Kidney capillary endothelial cell (primary cell): ENCODE data around the gene GDPD4.

Experiments
- DNase-seq: peaks from one replicate; pipeline ENCODE4 v3.0.0-alpha.2; 2018; ENCODE audit warnings: low spot score

Gene GDPD4

DNA sequence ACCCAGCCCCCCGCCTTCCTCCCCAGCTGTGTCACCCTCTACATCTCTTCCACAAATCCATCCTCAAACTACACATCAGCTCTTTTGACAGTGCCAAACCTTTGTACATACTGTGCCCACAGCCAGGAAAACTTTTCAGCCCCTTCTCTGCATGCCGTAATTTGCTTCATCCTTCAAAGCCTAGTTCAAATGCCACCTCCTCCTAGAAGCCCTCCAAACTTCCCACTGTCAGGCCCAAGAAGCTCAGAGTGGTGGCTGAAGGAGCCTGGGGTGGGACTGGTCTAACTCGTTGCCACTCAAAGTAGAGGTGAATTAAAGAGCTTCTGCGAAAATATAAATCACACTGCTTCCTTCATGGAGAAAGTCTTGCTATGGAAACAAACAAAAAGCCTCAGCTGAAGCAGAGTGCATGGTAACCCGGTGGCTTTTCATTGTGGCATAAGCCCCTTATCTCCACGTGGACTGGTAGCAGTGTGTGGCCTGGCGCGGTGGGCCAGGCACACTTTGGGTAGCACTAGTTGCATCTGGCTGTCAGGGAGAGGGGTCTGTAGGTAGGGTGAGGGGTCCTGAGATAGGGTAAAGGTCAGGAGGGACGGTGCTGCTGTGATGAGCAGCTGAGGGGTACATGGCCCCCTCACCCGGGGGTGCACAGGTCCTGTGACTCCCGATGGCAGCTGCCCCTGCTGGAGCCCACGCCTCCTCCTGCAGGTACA lies 96.6 kb downstream of the GDPD4 start:
- no peak for DNase-seq

DNA sequence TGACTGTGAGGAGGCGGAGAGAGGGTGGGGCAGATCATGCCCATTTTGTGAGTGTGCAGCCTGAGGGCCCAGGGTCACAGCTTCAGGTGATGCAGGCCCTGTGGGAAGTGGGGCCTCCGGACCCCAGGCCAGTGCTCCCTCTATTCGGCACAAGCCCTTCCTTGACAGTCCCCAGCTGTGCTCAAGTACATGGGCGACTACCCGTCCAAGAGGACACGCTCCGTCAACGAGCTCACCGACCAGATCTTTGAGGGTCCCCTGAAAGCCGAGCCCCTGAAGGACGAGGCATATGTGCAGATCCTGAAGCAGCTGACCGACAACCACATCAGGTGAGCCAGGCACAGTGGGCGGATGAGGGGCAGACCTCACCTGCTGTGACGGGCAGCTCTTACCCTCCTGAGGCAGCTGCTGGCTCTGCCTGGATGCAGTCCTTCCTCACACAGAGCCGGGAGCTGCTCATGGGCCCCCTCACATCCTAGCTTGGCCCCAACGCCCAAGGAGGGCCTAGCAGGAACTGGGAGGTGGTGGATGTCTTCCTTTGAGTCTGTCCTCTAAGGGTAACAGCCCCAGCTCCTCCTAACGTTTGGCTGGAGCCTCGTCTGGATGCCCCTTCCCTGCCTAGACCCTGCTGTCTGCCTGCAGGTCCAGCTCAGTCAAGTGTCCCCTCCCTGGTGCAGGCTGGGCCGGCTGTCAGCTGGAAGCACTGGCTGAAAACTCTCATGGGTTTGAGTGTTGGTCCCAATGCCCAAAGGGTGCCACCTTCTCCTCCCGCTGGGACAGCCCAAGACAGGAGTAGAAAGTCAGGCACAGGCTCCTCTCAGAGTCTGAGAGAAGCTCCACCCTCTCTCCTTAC lies 97.4 kb downstream of the GDPD4 start:
- DNase-seq, result no peak

DNA sequence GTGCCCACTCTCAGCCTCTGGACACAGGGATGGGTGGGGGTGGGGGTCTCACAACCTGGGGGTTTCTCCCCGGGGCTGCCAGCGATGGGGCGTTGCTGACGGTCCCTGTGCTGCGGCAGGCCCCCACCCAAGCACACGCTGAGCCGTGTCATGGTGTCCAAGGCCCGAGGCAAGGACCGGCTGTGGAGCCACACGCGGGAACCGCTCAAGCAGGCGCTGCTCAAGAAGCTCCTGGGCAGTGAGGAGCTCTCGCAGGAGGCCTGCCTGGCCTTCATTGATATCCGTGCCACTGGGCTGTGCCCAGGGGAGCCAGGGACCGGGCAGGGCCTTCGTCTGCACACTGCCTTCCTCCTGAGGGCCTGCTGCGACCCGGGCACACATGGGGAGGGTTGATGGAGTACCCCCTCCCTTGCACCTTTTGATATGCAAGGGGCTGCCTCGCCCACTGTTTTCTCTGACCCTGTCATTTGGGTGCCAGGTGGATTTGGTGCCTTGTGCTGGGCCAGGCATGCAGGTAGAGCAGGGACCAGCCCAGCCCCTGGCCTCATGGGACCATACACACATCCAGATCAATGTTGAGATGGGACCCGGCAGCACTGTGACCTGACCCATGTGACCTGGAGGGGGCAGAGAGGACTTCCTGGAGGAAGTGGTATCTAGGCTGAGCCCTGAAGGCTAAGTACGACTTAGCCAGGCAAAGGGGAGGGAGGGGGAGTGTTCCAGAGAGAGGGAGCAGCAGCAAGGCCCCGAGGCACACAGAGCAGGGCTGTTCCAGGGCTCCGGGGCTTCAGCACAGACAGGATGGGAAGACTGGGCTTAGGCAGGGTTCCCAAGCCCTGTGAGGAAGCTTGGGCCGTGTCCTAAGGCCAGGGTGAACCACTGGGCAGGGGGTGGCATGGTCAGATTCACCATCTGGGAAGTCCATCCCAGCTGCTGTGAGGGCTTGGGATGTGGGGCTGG lies 98.3 kb downstream of the GDPD4 start:
- no peak for DNase-seq

DNA sequence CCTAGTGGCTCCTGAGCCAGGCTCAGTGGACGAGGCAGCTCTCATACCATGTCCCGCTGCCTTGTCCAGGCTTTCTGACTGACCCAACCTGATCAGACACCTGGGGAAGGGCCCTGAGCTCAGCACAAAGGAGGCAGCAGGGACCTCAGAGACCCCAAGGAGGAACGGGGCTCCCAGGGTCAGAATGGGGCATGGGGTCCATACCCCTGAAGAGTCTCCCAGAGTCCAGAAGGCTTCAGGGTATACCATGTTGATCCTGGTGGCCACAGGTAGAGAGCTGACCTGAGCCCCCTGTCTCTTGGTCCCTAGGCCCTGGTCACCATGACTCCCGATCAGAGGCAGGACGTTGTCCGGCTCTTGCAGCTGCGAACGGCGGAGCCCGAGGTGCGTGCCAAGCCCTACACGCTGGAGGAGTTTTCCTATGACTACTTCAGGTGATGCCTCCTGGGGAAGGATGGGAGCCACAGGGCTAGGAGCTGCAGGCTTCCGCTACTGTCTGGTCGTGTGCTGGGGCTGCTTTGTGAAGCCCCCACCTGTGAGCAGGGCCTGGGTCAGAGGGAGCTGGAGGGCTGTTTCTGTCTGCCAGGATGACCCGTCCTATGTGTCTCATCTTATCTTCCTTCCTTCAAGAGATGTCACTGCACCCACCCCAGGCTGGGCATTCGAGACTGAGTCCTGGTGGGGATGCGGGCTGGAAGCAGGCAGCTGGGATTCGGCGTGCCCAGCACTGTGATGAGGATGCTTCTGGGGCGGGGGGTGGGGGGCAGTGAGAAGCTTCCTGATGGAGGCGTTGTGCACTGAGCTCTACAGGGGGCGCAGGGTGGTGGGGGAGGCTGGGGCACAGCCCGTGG lies 99.3 kb downstream of the GDPD4 start:
- DNase-seq, result no peak

DNA sequence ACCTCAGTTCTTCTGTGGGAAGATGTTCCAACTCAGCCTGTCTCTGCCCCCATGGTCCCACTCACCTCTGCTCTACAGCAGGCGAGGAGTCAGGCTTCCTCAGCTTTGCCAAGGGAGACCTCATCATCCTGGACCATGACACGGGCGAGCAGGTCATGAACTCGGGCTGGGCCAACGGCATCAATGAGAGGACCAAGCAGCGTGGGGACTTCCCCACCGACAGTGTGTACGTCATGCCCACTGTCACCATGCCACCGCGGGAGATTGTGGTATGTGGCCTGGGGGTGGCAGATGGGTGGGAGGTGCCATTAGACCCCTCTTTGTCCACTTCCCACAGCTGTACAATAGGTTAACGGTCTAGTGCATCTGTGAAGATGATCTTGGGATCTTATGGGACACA lies 100.1 kb downstream of the GDPD4 start:
- DNase-seq, result no peak

DNA sequence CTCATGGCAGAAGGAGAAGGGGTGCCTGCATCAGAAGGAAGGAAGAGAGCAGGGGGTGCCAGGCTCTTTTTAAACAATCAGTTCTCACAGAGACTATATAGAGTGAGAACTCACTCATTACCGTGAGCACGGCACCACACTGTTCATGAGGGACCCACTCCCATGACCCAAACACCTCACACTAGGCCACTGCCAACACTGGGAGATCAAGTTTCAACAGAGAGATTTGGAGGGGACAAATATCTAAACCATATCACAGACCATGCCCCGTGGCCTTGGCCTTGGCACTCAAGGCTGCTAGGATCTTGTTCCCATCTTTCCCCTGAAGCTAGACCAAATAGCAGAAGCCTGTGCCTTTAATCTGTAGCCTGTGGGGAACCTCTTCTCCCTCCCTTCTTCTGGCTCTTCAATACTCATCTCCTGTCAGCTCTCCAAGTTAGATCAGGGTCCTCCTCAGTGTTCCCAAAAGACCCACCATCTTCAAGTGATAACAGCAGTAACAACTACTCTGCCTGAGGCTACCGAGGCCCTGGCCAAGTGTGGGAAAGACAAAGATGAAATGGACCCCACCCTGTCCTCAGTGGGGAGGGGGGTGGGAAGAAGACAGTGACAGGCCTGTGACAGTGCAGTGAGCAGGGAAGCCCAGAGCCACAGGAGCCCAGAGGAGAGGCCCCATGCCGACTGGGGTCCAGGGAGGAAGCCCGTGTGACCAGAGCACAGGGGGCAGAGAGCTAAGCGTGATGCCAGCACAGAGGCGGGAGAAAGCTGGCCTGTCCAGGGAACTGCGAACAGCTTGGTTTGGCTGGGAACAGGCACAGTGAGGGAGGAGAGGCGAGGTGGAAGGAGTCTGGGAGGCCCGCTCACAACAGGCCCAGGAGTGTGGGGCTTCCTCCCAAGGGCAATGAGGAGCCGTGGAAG lies 100.9 kb downstream of the GDPD4 start:
- DNase-seq, result no peak

DNA sequence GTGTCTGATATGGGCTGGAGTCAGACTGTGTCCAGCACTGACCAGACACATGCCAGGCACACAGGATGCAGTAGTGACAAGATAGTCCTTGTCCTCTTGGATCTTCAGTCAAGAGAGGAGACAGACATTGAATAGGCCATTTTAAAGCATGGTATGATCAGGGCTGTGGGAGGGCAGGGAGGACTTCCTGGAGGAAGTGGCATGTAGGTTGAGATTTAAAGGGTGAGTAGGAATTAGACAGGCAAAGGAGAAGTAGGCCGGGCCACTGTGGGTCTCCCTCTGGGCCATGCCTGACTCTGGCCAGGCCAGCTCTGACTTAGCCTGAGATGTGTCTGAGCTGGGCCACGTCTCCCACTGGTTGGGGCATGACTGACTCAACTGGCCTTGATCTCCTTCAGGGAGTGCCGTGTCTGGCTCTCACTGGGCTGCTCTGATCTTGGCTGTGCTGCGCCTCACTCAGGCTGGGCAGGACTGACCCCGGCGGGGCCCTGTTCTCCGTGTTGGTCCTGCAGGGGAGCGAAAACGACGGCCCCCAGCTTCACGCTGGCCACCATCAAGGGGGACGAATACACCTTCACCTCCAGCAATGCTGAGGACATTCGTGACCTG lies 102.2 kb downstream of the GDPD4 start:
- DNase-seq, result no peak

DNA sequence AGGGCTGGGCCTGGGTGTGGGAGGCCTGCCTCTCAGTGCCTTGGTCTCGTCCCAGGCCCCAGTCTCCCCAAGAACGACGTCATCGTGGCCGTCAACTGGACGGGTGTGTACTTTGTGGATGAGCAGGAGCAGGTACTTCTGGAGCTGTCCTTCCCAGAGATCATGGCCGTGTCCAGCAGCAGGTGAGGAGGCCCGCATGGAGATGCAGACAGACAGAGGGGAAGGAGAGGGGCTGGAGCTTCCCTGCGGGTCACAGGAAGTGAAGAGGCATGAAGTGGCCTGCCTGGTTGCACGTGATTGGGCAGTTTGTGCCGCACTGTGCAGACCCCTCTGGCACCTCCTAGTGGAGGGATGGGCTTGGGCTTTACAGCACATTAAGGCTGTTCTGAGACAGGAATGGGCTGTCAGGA lies 103.0 kb downstream of the GDPD4 start:
- no peak for DNase-seq

DNA sequence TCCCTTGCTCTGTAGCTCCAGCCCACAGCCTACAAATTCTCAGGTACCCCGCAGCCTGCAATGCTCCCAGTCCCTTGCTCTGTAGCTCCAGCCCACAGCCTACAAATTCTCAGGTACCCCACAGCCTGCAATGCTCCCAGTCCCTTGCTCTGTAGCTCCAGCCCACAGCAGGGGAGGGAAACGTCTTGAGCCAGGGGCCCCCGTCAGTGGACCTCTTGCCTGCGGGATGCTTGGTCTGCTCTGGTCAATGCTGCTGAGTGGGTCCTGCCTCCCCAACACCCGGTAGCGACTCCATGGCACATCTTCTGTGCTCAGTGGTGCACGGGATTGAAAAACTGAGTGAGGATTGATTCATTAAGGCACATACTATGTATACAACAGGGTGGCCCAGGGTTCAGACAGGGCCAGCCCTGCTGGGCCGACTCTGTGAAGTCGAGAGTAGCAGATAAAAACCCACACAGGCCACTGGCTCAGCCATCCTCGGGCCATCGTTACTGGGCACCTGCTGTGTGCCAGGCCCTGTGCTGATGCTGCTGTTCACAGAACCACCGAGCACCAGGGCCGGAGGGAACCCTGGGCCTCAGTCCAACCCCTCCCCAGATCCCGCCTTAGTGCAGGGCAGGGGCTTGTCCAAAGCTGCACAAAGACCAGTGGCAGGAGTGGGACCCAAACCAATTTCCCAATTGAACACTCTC lies 103.7 kb downstream of the GDPD4 start:
- no peak for DNase-seq

DNA sequence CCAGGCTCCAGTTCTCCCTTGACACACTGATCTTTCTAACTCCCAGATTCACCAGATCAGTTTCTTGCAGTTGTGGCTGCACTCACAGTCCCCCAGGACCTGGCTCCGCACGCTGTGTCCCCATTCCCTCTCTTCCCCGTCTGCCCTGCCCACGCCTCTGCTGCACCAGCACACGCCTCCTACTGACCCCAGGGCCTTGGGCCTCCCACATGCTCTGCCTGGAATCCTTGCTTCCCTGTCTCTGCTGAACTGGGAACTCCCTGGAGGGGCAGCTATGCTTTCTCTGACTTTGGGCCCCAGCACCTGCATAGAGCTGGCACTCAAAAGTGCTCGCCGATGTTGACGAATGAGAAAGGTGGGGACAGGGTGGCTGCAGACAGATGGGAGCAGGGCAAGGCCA lies 104.5 kb downstream of the GDPD4 start:
- DNase-seq, result no peak

DNA sequence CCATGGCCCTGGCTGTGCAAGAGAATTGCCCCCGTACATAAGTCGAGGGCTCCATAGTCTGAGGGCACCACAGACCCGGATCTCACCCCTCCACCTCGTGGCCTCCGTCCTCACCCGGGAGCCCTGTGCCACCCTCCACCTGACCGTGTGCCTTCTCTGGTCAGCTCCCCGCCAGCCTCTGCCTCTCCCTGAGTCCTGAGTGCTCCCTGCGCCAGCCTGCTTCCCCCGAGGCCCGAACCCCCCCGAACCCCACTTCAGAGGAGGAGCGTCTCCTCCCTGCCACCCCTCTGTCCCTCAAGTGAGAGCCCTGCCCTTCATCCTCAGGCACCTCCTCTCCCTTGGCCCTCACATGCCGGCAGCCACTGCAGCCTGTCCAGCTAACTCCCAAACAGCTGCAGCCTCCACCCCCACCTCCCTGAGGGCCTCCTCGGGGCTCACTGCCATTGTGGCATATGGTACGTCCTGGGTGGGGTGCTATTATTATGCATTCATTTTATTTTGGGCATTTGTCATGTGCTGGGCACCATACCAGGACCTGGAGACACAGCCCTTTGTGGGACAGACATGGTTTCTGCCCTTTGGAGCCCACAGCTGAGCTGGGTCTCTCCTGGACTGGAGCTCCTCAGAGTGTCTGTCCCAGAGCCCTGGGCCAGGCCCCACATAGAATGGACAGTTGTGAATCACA lies 106.3 kb downstream of the GDPD4 start:
- DNase-seq, result no peak

DNA sequence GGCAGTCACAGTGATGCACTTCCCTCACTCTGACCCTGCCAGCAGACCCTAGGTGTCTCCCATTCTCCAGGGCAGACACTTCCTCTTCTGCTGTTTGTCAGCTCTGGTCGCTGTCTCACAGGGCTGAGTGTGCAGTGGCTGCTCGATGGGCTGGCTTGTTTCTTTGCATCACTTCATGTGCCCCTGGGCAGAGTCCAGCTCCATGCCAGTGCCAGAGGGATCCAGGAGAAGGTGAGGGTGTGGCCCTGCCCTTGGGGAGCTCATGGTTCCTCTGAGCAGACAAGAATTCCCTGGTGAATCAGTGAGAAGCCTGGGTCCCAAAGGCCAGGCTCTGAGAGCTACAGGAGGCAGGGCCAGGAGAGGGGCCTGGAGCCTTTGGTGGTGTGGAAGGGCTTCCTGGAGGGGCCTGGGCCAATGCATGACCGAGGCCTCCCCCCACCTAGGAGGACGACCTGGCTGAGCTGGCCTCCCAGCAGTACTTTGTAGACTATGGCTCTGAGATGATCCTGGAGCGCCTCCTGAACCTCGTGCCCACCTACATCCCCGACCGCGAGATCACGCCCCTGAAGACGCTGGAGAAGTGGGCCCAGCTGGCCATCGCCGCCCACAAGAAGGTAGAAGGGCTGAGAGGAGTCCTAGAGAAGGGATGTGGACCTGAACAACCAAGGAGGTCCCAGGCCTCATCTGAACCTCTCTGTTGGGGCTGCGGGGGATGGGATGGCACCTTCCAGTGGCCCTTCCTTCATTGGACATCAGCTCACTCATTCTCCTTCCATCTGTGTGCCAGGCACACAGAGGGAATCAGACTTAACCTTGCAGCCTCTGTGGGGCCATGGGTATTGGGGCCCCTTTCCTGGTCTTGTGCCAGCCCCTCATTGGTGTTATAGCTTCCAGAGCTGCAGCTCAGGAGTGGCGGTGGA lies 107.3 kb downstream of the GDPD4 start:
- DNase-seq, result no peak

DNA sequence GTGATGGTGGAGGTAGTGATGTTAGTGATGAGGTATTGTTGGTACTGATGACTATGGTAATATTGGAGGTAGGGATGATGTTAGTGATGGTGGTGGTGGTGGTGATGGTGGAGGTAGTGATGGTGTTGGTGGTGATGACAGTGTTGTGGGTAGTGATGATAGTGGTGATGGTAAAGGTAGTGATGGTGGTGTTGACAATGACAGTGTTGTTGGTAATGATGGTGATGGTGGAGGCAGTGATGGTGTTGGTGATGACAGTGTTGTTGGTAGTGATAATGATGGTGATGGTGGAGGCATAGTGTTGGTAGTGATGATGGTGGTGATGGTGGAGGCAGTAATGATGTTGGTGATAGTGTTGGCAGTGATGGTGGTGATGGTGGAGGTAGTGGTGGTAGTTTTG lies 108.3 kb downstream of the GDPD4 start:
- no peak for DNase-seq

DNA sequence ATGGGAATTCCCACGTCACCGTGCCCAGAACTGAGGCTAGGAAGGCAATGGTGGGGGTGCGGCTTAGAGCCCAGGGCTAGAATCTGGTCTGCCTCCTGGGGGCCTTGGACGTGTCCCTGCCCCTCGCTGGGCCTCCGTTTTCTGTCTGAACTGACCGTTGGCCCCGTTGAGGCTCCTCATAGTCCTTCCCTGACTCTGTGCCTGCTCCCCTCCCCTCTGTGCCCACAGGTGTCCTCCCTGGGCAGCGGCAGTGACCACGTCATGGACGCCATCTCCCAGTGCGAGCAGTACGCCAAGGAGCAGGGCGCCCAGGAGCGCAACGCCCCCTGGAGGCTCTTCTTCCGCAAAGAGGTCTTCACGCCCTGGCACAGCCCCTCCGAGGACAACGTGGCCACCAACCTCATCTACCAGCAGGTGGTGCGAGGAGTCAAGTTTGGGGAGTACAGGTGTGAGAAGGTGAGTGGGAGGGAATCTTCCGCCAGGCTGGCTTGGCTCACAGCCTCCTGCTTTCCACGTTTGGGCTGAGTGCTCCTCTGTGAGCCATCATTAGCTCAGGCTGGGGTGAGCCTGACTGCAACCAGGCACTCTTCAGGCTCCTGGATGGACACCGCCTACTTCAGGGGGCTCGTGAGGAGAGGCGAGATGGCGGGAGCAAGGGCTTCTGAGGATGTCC lies 109.5 kb downstream of the GDPD4 start:
- no peak for DNase-seq

DNA sequence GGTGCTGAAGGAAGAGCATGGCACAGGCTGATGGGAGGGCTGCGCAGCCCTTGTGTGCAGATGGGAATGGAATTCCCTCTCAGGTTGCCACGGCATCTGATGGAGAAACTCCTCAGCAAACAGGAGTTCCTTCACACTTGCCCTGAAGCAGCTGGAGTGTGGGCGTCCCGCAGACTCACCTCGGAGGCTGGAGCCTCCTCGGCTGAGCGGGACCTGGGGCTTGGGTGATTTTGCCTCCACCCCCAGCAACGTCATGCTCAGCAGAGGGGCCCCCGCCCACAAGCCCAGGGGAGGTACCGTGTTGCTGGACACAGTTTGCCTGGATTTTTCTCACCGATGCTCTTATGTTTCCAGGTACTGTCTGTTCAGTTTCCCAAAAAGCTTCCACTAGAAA lies 110.1 kb downstream of the GDPD4 start:
- DNase-seq, result no peak

DNA sequence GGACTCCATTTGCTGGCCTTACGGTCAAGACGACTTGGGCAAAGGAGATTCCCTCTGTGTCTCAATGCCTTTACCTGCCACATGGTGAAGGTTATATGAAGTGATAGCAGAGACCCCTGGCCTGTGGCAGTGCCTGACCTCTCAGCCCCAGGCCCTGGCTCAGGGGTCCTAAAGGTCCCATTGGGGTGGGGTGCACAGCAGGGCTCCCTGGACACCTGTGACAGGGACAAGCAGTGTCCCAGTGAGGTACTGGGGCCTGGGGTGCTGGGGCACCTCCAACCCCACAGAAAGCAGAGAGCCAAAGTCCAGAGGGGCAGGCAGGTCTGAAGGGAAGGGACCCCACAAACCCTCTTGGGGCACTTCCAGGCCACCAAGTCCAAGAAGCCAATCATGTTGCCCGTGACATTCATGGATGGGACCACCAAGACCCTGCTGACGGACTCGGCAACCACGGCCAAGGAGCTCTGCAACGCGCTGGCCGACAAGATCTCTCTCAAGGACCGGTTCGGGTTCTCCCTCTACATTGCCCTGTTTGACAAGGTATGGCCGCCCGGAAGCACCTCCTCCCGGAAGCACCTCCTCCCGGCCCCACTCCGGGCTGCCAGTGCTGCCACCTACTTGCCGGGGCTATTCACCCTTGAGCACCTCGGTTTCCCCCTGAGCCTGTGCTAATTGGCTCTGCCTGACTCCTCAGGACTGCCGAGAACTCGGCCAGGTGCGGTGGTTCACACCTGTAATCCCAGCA lies 111.0 kb downstream of the GDPD4 start:
- DNase-seq, result no peak
